Measurements from ENCODE around the gene LSR.

GRCh38 chr19:35311901-35312665, 63.3 kb downstream of the LSR start:
- TF ChIP-seq, protein P1, sequence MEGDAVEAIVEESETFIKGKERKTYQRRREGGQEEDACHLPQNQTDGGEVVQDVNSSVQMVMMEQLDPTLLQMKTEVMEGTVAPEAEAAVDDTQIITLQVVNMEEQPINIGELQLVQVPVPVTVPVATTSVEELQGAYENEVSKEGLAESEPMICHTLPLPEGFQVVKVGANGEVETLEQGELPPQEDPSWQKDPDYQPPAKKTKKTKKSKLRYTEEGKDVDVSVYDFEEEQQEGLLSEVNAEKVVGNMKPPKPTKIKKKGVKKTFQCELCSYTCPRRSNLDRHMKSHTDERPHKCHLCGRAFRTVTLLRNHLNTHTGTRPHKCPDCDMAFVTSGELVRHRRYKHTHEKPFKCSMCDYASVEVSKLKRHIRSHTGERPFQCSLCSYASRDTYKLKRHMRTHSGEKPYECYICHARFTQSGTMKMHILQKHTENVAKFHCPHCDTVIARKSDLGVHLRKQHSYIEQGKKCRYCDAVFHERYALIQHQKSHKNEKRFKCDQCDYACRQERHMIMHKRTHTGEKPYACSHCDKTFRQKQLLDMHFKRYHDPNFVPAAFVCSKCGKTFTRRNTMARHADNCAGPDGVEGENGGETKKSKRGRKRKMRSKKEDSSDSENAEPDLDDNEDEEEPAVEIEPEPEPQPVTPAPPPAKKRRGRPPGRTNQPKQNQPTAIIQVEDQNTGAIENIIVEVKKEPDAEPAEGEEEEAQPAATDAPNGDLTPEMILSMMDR (IDR thresholded peaks at IDR 0.05) = no peak
- TF ChIP-seq POLR2A (IDR thresholded peaks at IDR 0.05) = no peak
